ENCODE results near the gene SELENOI.
"Not testable (repeated sequence)": the region's sequence is repeated elsewhere in the genome, so short reads cannot be mapped to it uniquely, and the experiment has no call there.

SELENOI gene

GRCh38 chr2:26355038-26355995 is 9.4 kb downstream of the SELENOI start:
- Histone ChIP-seq H3K4me3 (ENCODE audit: insufficient read depth, low read depth, low read length) (no peak overlapping the region), H3K27me3 (ENCODE audit: control insufficient read depth, insufficient read depth, low read length, poor library complexity, severe bottlenecking) (no peaks in the 10 kb centered on the region), H3K36me3 (ENCODE audit: control insufficient read depth, insufficient read depth, low read length) (no peaks in the 10 kb centered on the region), H3K4me1 (ENCODE audit: control insufficient read depth, insufficient read depth, low read length) (no peaks in the 10 kb centered on the region), H3K27ac (ENCODE audit: insufficient read depth, low read depth, low read length, poor library complexity, severe bottlenecking) (no peak overlapping the region), H3K9me3 (ENCODE audit: control insufficient read depth, low read length) (no peaks in the 10 kb centered on the region)
- WGBS, 2 experiments = 69 to 75% methylated on average over 9 of the region's 9 CpGs

GRCh38 chr2:26356111-26356510 is 10.2 kb downstream of the SELENOI start:
- no peaks in the 10 kb centered on the region for H3K27me3 ChIP-seq (ENCODE audit: control insufficient read depth, insufficient read depth, low read length, poor library complexity, severe bottlenecking)
- no peaks in the 10 kb centered on the region for H3K4me1 ChIP-seq (ENCODE audit: control insufficient read depth, insufficient read depth, low read length)
- H3K36me3 ChIP-seq (ENCODE audit: control insufficient read depth, insufficient read depth, low read length) = no peaks in the 10 kb centered on the region
- H3K9me3 ChIP-seq (ENCODE audit: control insufficient read depth, low read length) = no peaks in the 10 kb centered on the region
- H3K4me3 ChIP-seq (ENCODE audit: insufficient read depth, low read depth, low read length) = no peak overlapping the region
- 88 to 94% methylated on average over 2 of the region's 2 CpGs for WGBS, 2 experiments
- no peak overlapping the region for H3K27ac ChIP-seq (ENCODE audit: insufficient read depth, low read depth, low read length, poor library complexity, severe bottlenecking)

DNA sequence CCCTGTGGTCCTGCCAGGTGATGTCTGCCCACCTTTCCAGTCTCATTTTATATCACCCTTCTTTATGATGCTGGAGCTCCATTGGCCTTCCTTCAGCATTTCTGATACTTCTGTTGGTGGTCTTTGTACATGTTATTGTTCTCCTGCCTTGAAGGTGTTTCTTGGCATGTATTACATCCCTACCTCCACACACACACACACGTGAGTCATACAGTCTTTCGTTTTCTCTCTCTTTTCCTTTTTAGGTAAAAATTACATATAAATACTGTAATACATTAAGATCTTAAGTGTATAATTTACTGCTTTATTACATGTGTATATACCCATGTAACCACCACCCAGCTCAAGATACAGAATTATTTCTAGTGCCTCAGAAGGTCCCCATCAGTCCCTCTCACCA is 10.8 kb downstream of the SELENOI start:
- no peak overlapping the region for H3K27ac ChIP-seq (ENCODE audit: insufficient read depth, low read depth, low read length, poor library complexity, severe bottlenecking)
- H3K27me3 ChIP-seq (ENCODE audit: control insufficient read depth, insufficient read depth, low read length, poor library complexity, severe bottlenecking) = no peaks in the 10 kb centered on the region
- no peaks in the 10 kb centered on the region for H3K9me3 ChIP-seq (ENCODE audit: control insufficient read depth, low read length)
- H3K4me1 ChIP-seq (ENCODE audit: control insufficient read depth, insufficient read depth, low read length) = no peaks in the 10 kb centered on the region
- no peak overlapping the region for H3K4me3 ChIP-seq (ENCODE audit: insufficient read depth, low read depth, low read length)
- H3K36me3 ChIP-seq (ENCODE audit: control insufficient read depth, insufficient read depth, low read length) = no peaks in the 10 kb centered on the region
- WGBS, 2 experiments = no CpG with 5 or more reads among the region's 2 CpGs

DNA sequence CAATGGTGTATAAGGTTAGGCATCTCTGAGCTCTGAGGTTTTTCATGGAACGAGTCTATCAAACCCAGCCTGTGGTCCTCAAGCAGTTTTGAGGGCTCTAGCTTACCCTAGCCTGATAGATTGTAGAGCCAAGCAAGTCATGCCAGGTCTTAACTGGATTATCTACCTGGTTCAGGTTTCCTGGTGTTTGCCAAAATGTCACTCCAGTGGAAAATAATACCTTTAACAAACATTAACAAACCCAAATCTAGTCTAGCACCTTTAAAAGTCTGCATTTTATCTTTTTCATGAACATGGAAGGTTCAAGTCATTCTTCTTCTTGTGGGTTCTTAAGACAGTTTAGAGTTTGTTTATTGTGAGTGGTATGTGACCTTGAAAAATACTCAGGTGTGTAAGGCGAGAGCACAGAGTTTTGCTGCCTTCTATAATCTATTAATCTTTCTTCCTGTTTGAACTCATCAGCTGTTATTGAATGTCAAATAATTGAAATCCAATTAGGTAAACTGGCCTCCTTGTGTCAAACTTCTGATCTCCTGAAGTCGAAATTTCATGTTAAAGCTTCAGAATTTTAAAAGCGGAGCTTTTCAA is 14.0 kb downstream of the SELENOI start:
- no peaks in the 10 kb centered on the region for H3K4me1 ChIP-seq (ENCODE audit: control insufficient read depth, insufficient read depth, low read length)
- H3K27ac ChIP-seq (ENCODE audit: insufficient read depth, low read depth, low read length, poor library complexity, severe bottlenecking) = no peak overlapping the region
- WGBS, 2 experiments = 94 to 97% methylated on average over 4 of the region's 4 CpGs
- no peaks in the 10 kb centered on the region for H3K27me3 ChIP-seq (ENCODE audit: control insufficient read depth, insufficient read depth, low read length, poor library complexity, severe bottlenecking)
- no peaks in the 10 kb centered on the region for H3K36me3 ChIP-seq (ENCODE audit: control insufficient read depth, insufficient read depth, low read length)
- H3K4me3 ChIP-seq (ENCODE audit: insufficient read depth, low read depth, low read length) = no peak overlapping the region
- H3K9me3 ChIP-seq (ENCODE audit: control insufficient read depth, low read length) = no peaks in the 10 kb centered on the region

DNA sequence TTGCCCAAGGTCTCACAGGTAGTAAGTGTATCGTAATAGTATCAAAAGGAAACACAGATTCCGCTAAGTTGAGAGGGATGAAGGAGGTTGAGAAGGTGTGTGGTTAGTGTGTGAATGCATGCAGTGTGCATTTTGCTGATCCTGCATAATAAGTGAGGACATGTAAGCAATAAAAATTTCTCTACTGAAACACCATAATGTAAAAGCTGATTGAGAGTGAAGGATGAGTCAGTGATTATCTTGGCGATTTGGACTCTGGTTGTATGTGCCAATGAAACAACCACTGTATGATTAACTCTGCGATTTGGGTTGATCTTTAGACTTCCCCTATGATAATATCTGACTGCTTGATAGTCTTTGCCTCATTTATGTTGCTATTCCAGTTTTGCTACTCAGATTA is 17.4 kb downstream of the SELENOI start:
- no peak overlapping the region for H3K27ac ChIP-seq (ENCODE audit: insufficient read depth, low read depth, low read length, poor library complexity, severe bottlenecking)
- H3K4me1 ChIP-seq (ENCODE audit: control insufficient read depth, insufficient read depth, low read length) = peaks cover 6% of the 10 kb centered on the region
- no peak overlapping the region for H3K4me3 ChIP-seq (ENCODE audit: insufficient read depth, low read depth, low read length)
- no peaks in the 10 kb centered on the region for H3K9me3 ChIP-seq (ENCODE audit: control insufficient read depth, low read length)
- 97% methylated on average over 4 of the region's 4 CpGs for WGBS, 2 experiments
- no peaks in the 10 kb centered on the region for H3K27me3 ChIP-seq (ENCODE audit: control insufficient read depth, insufficient read depth, low read length, poor library complexity, severe bottlenecking)
- no peaks in the 10 kb centered on the region for H3K36me3 ChIP-seq (ENCODE audit: control insufficient read depth, insufficient read depth, low read length)

GRCh38 chr2:26363958-26364357 is 18.0 kb downstream of the SELENOI start:
- 76 to 78% methylated on average over 3 of the region's 3 CpGs for WGBS, 2 experiments
- no peak overlapping the region for H3K4me3 ChIP-seq (ENCODE audit: insufficient read depth, low read depth, low read length)
- no peaks in the 10 kb centered on the region for H3K36me3 ChIP-seq (ENCODE audit: control insufficient read depth, insufficient read depth, low read length)
- no peak overlapping the region for H3K27ac ChIP-seq (ENCODE audit: insufficient read depth, low read depth, low read length, poor library complexity, severe bottlenecking)
- peaks cover 8% of the 10 kb centered on the region for H3K4me1 ChIP-seq (ENCODE audit: control insufficient read depth, insufficient read depth, low read length)
- no peaks in the 10 kb centered on the region for H3K9me3 ChIP-seq (ENCODE audit: control insufficient read depth, low read length)
- H3K27me3 ChIP-seq (ENCODE audit: control insufficient read depth, insufficient read depth, low read length, poor library complexity, severe bottlenecking) = no peaks in the 10 kb centered on the region

- Histone ChIP-seq H3K9me3 (ENCODE audit: control insufficient read depth, low read length) (no peaks in the 10 kb centered on the region), H3K4me3 (ENCODE audit: insufficient read depth, low read depth, low read length) (no peak overlapping the region), H3K27ac (ENCODE audit: insufficient read depth, low read depth, low read length, poor library complexity, severe bottlenecking) (no peak overlapping the region), H3K36me3 (ENCODE audit: control insufficient read depth, insufficient read depth, low read length) (no peaks in the 10 kb centered on the region), H3K4me1 (ENCODE audit: control insufficient read depth, insufficient read depth, low read length) (peaks cover 15% of the 10 kb centered on the region), H3K27me3 (ENCODE audit: control insufficient read depth, insufficient read depth, low read length, poor library complexity, severe bottlenecking) (no peaks in the 10 kb centered on the region)
- 96 to 100% methylated on average over 2 to 3 of the region's 4 CpGs for WGBS, 2 experiments
Observed at GRCh38 chr2:26364669-26365068, 18.7 kb downstream of the SELENOI start.

DNA sequence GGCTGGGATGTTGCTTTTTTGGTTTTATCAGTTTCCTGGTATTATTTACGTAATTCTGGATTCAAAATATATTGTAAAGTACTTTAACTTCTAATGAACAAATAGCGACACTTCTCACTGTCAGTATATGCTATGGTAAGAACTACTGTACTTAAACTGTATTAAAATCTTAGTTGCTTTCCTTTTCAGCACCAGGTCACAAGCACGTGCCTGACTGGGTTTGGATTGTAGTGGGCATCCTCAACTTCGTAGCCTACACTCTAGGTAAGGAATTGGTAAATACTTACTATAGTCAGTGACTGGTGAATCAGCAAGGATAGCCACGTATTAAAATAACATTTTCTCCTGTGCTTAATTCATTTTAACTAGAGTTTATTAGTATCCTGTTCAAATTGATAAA is 21.0 kb downstream of the SELENOI start:
- WGBS, 2 experiments = 100% methylated on average over 3 of the region's 5 CpGs

DNA sequence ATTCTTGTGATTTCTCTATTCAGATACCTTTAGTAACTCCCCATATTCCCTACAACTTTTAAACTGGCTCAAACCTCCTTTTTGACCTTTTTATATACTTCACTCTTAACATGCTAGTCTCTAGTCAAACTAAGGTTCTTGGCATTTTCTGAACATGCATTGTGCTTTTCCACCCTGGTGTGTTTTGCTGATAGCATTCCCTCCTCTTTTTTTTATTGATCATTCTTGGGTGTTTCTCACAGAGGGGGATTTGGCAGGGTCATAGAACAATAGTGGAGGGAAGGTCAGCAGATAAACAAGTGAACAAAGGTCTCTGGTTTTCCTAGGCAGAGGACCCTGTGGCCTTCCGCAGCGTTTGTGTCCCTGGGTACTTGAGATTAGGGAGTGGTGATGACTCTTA is 23.7 kb downstream of the SELENOI start:
- Histone ChIP-seq H3K36me3 (ENCODE audit: control insufficient read depth, insufficient read depth, low read length) (peaks cover 15% of the 10 kb centered on the region), H3K27ac (ENCODE audit: insufficient read depth, low read depth, low read length, poor library complexity, severe bottlenecking) (peak overlapping the region; percentile 76), H3K4me1 (ENCODE audit: control insufficient read depth, insufficient read depth, low read length) (peaks cover 15% of the 10 kb centered on the region)
- not testable (repeated sequence) for H3K4me3 ChIP-seq (ENCODE audit: insufficient read depth, low read depth, low read length); H3K9me3 ChIP-seq (ENCODE audit: control insufficient read depth, low read length); H3K27me3 ChIP-seq (ENCODE audit: control insufficient read depth, insufficient read depth, low read length, poor library complexity, severe bottlenecking)
- WGBS, 2 experiments = no CpG with 5 or more reads among the region's 2 CpGs

More for the DNA sequence above, 21.0 kb downstream of the SELENOI start:
- no peak overlapping the region for H3K4me3 ChIP-seq (ENCODE audit: insufficient read depth, low read depth, low read length)
- H3K9me3 ChIP-seq (ENCODE audit: control insufficient read depth, low read length) = no peaks in the 10 kb centered on the region
- H3K27me3 ChIP-seq (ENCODE audit: control insufficient read depth, insufficient read depth, low read length, poor library complexity, severe bottlenecking) = no peaks in the 10 kb centered on the region
- H3K36me3 ChIP-seq (ENCODE audit: control insufficient read depth, insufficient read depth, low read length) = peaks cover 5% of the 10 kb centered on the region
- peaks cover 15% of the 10 kb centered on the region for H3K4me1 ChIP-seq (ENCODE audit: control insufficient read depth, insufficient read depth, low read length)
- no peak overlapping the region for H3K27ac ChIP-seq (ENCODE audit: insufficient read depth, low read depth, low read length, poor library complexity, severe bottlenecking)

DNA sequence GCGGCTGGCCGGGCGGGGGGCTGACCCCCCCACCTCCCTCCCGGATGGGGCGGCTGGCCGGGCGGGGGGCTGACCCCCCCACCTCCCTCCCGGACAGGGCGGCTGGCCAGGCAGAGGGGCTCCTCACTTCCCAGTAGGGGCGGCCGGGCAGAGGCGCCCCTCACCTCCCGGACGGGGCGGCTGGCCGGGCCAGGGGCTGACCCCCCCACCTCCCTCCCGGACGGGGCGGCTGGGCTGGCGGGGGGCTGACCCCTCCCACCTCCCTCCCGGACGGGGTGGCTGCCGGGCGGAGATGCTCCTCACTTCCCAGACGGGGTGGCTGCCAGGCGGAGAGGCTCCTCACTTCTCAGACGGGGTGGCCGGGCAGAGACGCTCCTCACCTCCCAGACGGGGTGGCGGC is 25.0 kb downstream of the SELENOI start:
- H3K4me3 ChIP-seq (ENCODE audit: insufficient read depth, low read depth, low read length); H3K27me3 ChIP-seq (ENCODE audit: control insufficient read depth, insufficient read depth, low read length, poor library complexity, severe bottlenecking); H3K9me3 ChIP-seq (ENCODE audit: control insufficient read depth, low read length); H3K27ac ChIP-seq (ENCODE audit: insufficient read depth, low read depth, low read length, poor library complexity, severe bottlenecking): not testable (repeated sequence)
- H3K4me1 ChIP-seq (ENCODE audit: control insufficient read depth, insufficient read depth, low read length) = peaks cover 15% of the 10 kb centered on the region
- H3K36me3 ChIP-seq (ENCODE audit: control insufficient read depth, insufficient read depth, low read length) = peaks cover 20% of the 10 kb centered on the region
- 92% methylated on average over 13 to 18 of the region's 31 CpGs for WGBS, 2 experiments

All from ectodermal cell (in vitro differentiated cells).